ENCODE measurements around the gene CHGA. TPM values are rescaled to one million over a fixed set of nuclear protein-coding genes. Genes with fewer than 3 reads are reported as not detected.

CHGA gene, protein sequence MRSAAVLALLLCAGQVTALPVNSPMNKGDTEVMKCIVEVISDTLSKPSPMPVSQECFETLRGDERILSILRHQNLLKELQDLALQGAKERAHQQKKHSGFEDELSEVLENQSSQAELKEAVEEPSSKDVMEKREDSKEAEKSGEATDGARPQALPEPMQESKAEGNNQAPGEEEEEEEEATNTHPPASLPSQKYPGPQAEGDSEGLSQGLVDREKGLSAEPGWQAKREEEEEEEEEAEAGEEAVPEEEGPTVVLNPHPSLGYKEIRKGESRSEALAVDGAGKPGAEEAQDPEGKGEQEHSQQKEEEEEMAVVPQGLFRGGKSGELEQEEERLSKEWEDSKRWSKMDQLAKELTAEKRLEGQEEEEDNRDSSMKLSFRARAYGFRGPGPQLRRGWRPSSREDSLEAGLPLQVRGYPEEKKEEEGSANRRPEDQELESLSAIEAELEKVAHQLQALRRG
- total RNA-seq (2021) (8.5 to 17.2 TPM (median 17.1 TPM) in 3 replicates), Bru-seq, nascent RNA (percentile 37 among the genes with signal in this experiment)
- long read RNA-seq, experiment 1, transcript CHGA-201 (8 exons, 2,063 nt), result major isoform, 58 of 64 reads
- long read RNA-seq, experiment 1, partial matches to known transcripts, result 2 of 64 reads
- long read RNA-seq, experiment 1, other reads (novel, unspliced or antisense), result 4 of 64 reads
- long read RNA-seq, experiment 2, transcript CHGA-201 (8 exons, 2,063 nt), result major isoform, 6 of 39 reads
- long read RNA-seq, experiment 2, partial matches to known transcripts, result 24 of 39 reads
- long read RNA-seq, experiment 2, other reads (novel, unspliced or antisense), result 9 of 39 reads
- long read RNA-seq, experiment 3, partial matches to known transcripts, result 1 of 1 reads
- long read RNA-seq, experiment 3, other reads (novel, unspliced or antisense), result 0 of 1 reads

DNA sequence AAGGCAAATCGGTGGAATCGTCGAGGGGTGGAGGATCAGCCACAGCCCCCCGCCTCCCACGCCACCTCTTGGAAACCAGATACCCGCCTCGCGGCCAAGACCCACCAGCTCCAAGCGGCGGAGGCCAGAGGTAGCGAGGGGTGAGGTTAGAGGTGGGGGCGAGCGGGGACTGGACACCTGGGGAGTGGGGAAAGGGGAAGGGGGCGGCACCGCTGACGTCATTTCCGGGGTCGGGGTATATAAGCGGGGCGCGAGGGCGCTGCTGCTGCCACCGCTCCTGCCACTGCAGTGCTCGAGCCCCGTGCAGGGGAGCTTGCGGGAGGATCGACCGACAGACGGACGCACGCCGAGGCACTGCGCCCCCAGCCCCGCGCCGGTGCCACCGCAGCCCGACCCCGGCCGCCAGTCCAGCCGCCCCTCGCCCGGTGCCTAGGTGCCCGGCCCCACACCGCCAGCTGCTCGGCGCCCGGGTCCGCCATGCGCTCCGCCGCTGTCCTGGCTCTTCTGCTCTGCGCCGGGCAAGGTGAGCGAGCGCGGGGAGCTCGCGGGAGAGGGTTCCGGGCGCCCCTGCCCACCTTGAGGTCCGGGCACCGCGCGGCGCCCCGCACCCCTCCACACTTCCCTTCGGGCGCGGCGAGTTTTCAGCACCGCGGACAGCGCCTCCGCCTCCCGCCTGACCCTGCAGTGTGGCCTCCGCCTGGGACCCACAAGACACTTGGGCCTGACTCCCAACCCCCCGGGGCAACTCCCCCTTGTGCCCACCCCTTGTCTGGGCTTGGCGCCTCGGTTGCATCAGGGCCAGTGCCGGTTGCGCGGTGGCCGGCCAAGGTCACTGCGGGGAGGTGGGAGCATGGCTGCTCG lies at the start of gene CHGA:
CHGA (plus strand) TSS at position 268 of the 861 bp plus-strand sequence; CDS start at position 478, 210 bp downstream.
- Mint-ChIP-seq H3K27me3 (ENCODE audit: low read depth) (peaks cover 78% of the 10 kb centered on the region), H3K9me3 (no peaks in the 10 kb centered on the region), H3K4me1 (peaks cover 23% of the 10 kb centered on the region), H3K27ac (no peak within 1 kb of the TSS), H3K36me3 (no peaks in the 10 kb centered on the region), H3K4me3 (peak within 1 kb of the TSS; percentile 86)
- peak; percentile 84 for ATAC-seq
- ChIA-PET POLR2A (interaction anchor here (0.6 kb wide), 1 partner anchor 279 kb away, joined by 3 read pairs; no protein-coding TSS in a partner anchor), CTCF (no interaction called here)
- peak; percentile 86 for DNase-seq (ENCODE audit: low spot score)
- peak; percentile 97 for TF ChIP-seq SMAD3 (CRISPR knock-in tag; IDR thresholded peaks at IDR 0.05; ENCODE audit: borderline replicate concordance)
- TF ChIP-seq, protein P1, sequence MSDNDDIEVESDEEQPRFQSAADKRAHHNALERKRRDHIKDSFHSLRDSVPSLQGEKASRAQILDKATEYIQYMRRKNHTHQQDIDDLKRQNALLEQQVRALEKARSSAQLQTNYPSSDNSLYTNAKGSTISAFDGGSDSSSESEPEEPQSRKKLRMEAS (CRISPR knock-in tag; IDR thresholded peaks at IDR 0.05), result peak; percentile 93
- TF ChIP-seq, protein P2, sequence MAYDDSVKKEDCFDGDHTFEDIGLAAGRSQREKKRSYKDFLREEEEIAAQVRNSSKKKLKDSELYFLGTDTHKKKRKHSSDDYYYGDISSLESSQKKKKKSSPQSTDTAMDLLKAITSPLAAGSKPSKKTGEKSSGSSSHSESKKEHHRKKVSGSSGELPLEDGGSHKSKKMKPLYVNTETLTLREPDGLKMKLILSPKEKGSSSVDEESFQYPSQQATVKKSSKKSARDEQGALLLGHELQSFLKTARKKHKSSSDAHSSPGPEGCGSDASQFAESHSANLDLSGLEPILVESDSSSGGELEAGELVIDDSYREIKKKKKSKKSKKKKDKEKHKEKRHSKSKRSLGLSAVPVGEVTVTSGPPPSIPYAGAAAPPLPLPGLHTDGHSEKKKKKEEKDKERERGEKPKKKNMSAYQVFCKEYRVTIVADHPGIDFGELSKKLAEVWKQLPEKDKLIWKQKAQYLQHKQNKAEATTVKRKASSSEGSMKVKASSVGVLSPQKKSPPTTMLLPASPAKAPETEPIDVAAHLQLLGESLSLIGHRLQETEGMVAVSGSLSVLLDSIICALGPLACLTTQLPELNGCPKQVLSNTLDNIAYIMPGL (CRISPR knock-in tag; IDR thresholded peaks at IDR 0.05), result 0 out of 2 replicates have a peak, but pooled peaks have one; percentile 73
- TF ChIP-seq KAT7 (CRISPR knock-in tag; IDR thresholded peaks at IDR 0.05; ENCODE audit: borderline replicate concordance), result peak; percentile 79; the same call in 1 of the 2 replicates
- TF ChIP-seq, protein P3, sequence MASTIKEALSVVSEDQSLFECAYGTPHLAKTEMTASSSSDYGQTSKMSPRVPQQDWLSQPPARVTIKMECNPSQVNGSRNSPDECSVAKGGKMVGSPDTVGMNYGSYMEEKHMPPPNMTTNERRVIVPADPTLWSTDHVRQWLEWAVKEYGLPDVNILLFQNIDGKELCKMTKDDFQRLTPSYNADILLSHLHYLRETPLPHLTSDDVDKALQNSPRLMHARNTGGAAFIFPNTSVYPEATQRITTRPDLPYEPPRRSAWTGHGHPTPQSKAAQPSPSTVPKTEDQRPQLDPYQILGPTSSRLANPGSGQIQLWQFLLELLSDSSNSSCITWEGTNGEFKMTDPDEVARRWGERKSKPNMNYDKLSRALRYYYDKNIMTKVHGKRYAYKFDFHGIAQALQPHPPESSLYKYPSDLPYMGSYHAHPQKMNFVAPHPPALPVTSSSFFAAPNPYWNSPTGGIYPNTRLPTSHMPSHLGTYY (CRISPR knock-in tag; IDR thresholded peaks at IDR 0.05), result no peak
- TF ChIP-seq ZNF232 (CRISPR knock-in tag; IDR thresholded peaks at IDR 0.05), result peak; percentile 97
- TF ChIP-seq RELA (CRISPR knock-in tag; IDR thresholded peaks at IDR 0.05; ENCODE audit: borderline replicate concordance), result peak; percentile 84; the same call in 1 of the 2 replicates
- TF ChIP-seq TEAD4 (CRISPR knock-in tag; IDR thresholded peaks at IDR 0.05), result peak; percentile 93
- TF ChIP-seq, protein P4, sequence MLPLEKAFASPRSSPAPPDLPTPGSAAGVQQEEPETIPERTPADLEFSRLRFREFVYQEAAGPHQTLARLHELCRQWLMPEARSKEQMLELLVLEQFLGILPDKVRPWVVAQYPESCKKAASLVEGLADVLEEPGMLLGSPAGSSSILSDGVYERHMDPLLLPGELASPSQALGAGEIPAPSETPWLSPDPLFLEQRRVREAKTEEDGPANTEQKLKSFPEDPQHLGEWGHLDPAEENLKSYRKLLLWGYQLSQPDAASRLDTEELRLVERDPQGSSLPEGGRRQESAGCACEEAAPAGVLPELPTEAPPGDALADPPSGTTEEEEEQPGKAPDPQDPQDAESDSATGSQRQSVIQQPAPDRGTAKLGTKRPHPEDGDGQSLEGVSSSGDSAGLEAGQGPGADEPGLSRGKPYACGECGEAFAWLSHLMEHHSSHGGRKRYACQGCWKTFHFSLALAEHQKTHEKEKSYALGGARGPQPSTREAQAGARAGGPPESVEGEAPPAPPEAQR (CRISPR knock-in tag; IDR thresholded peaks at IDR 0.05), result no peak
- TF ChIP-seq NFE2L1 (CRISPR knock-in tag; IDR thresholded peaks at IDR 0.05), result peak; percentile 95
- peak; percentile 93 for TF ChIP-seq ESRRA (CRISPR knock-in tag; IDR thresholded peaks at IDR 0.05; ENCODE audit: borderline replicate concordance)
- TF ChIP-seq NFATC4 (CRISPR knock-in tag; IDR thresholded peaks at IDR 0.05), result no peak
- peak; percentile 66 for TF ChIP-seq NR2C2 (CRISPR knock-in tag; IDR thresholded peaks at IDR 0.05)
- TF ChIP-seq, protein P5, sequence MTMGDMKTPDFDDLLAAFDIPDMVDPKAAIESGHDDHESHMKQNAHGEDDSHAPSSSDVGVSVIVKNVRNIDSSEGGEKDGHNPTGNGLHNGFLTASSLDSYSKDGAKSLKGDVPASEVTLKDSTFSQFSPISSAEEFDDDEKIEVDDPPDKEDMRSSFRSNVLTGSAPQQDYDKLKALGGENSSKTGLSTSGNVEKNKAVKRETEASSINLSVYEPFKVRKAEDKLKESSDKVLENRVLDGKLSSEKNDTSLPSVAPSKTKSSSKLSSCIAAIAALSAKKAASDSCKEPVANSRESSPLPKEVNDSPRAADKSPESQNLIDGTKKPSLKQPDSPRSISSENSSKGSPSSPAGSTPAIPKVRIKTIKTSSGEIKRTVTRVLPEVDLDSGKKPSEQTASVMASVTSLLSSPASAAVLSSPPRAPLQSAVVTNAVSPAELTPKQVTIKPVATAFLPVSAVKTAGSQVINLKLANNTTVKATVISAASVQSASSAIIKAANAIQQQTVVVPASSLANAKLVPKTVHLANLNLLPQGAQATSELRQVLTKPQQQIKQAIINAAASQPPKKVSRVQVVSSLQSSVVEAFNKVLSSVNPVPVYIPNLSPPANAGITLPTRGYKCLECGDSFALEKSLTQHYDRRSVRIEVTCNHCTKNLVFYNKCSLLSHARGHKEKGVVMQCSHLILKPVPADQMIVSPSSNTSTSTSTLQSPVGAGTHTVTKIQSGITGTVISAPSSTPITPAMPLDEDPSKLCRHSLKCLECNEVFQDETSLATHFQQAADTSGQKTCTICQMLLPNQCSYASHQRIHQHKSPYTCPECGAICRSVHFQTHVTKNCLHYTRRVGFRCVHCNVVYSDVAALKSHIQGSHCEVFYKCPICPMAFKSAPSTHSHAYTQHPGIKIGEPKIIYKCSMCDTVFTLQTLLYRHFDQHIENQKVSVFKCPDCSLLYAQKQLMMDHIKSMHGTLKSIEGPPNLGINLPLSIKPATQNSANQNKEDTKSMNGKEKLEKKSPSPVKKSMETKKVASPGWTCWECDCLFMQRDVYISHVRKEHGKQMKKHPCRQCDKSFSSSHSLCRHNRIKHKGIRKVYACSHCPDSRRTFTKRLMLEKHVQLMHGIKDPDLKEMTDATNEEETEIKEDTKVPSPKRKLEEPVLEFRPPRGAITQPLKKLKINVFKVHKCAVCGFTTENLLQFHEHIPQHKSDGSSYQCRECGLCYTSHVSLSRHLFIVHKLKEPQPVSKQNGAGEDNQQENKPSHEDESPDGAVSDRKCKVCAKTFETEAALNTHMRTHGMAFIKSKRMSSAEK (CRISPR knock-in tag; IDR thresholded peaks at IDR 0.05; ENCODE audit: borderline replicate concordance), result no peak
- TF ChIP-seq, protein P6, sequence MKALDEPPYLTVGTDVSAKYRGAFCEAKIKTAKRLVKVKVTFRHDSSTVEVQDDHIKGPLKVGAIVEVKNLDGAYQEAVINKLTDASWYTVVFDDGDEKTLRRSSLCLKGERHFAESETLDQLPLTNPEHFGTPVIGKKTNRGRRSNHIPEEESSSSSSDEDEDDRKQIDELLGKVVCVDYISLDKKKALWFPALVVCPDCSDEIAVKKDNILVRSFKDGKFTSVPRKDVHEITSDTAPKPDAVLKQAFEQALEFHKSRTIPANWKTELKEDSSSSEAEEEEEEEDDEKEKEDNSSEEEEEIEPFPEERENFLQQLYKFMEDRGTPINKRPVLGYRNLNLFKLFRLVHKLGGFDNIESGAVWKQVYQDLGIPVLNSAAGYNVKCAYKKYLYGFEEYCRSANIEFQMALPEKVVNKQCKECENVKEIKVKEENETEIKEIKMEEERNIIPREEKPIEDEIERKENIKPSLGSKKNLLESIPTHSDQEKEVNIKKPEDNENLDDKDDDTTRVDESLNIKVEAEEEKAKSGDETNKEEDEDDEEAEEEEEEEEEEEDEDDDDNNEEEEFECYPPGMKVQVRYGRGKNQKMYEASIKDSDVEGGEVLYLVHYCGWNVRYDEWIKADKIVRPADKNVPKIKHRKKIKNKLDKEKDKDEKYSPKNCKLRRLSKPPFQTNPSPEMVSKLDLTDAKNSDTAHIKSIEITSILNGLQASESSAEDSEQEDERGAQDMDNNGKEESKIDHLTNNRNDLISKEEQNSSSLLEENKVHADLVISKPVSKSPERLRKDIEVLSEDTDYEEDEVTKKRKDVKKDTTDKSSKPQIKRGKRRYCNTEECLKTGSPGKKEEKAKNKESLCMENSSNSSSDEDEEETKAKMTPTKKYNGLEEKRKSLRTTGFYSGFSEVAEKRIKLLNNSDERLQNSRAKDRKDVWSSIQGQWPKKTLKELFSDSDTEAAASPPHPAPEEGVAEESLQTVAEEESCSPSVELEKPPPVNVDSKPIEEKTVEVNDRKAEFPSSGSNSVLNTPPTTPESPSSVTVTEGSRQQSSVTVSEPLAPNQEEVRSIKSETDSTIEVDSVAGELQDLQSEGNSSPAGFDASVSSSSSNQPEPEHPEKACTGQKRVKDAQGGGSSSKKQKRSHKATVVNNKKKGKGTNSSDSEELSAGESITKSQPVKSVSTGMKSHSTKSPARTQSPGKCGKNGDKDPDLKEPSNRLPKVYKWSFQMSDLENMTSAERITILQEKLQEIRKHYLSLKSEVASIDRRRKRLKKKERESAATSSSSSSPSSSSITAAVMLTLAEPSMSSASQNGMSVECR (CRISPR knock-in tag; IDR thresholded peaks at IDR 0.05; ENCODE audit: borderline replicate concordance), result peak; percentile 99
- TF ChIP-seq, protein P7, sequence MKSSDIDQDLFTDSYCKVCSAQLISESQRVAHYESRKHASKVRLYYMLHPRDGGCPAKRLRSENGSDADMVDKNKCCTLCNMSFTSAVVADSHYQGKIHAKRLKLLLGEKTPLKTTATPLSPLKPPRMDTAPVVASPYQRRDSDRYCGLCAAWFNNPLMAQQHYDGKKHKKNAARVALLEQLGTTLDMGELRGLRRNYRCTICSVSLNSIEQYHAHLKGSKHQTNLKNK (CRISPR knock-in tag; IDR thresholded peaks at IDR 0.05), result no peak
- no peak for TF ChIP-seq PRRX2 (CRISPR knock-in tag; IDR thresholded peaks at IDR 0.05)
